Loucy (cell line): ENCODE data around the gene RWDD1.

Experiments used
- EZH2phosphoT487 ChIP-seq: fragments of 200-600 bp; IDR thresholded peaks from 2 replicates; pipeline ENCODE4 v1.6.1; 2018; ENCODE audit warnings: antibody characterized with exemption, mild to moderate bottlenecking, moderate library complexity, borderline replicate concordance
- TF ChIP-seq, protein P1 (sequence below): fragments of 200-600 bp; sonication (generic); conservative IDR thresholded peaks from 2 replicates; pipeline ENCODE4 v1.5.1; 2014; ENCODE audit warnings: mild to moderate bottlenecking, antibody characterized with exemption, low read length

DNA sequence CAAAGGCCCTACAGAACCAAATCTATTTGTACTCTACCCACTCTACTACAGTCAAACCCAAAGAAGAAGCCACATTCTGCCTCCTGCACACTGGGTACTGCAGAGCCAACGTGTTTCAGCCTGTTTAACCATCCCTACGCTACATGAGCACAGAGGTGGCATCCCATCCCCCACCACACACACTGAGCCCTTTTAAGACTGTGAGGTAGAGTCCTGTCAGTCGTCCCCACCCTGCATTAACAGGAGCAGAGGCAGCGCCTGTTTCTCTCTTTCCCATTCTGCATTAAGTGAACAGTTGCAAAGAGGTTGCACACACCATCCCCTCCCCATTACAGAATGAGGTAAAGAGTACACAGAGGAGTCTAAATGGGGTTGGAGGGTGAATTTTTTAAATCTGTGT lies 39.8 kb downstream of the RWDD1 start:
- TF ChIP-seq, protein P1, sequence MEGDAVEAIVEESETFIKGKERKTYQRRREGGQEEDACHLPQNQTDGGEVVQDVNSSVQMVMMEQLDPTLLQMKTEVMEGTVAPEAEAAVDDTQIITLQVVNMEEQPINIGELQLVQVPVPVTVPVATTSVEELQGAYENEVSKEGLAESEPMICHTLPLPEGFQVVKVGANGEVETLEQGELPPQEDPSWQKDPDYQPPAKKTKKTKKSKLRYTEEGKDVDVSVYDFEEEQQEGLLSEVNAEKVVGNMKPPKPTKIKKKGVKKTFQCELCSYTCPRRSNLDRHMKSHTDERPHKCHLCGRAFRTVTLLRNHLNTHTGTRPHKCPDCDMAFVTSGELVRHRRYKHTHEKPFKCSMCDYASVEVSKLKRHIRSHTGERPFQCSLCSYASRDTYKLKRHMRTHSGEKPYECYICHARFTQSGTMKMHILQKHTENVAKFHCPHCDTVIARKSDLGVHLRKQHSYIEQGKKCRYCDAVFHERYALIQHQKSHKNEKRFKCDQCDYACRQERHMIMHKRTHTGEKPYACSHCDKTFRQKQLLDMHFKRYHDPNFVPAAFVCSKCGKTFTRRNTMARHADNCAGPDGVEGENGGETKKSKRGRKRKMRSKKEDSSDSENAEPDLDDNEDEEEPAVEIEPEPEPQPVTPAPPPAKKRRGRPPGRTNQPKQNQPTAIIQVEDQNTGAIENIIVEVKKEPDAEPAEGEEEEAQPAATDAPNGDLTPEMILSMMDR: no peak
- no peak for TF ChIP-seq EZH2phosphoT487
